ENCODE data around the gene POLL. TPM values are rescaled to one million over a fixed set of nuclear protein-coding genes. Genes with fewer than 3 reads are reported as not detected.
"Not testable (repeated sequence)": the region's sequence is repeated elsewhere in the genome, so short reads cannot be mapped to it uniquely, and the experiment has no call there.

Gene POLL
- total and polyA plus RNA-seq, 2 experiments from 2014 or later: 17.3 to 24.3 TPM

GRCh38 chr10:101595591-101596433, 7.8 kb upstream of the POLL start:
- no peak overlapping the region for H3K4me2 ChIP-seq

GRCh38 chr10:101593331-101593730, 5.3 kb upstream of the POLL start:
- not testable (repeated sequence) for H3K4me3 Mint-ChIP-seq; H3K27ac Mint-ChIP-seq; H4K20me1 ChIP-seq (replicated peaks; ENCODE audit: insufficient read depth); DNase-seq (ENCODE audit: low spot score); H3K27me3 ChIP-seq (ENCODE audit: insufficient read depth); H3K4me2 ChIP-seq; H3K36me3 Mint-ChIP-seq (ENCODE audit: low read depth); H3K27me3 Mint-ChIP-seq (ENCODE audit: insufficient read depth, low read depth, poor library complexity); H3K36me3 ChIP-seq (ENCODE audit: insufficient read depth); H3K27ac ChIP-seq (ENCODE audit: low read depth); H3K79me2 ChIP-seq (replicated peaks; ENCODE audit: insufficient read depth); H3K9me2 ChIP-seq (ENCODE audit: insufficient read depth); H3K4me3 ChIP-seq; H3K4me1 ChIP-seq (ENCODE audit: insufficient read depth); H2AFZ ChIP-seq; ATAC-seq; H3F3A ChIP-seq (replicated peaks; ENCODE audit: low read depth); H3K9me3 Mint-ChIP-seq
- peaks cover 12% of the 10 kb centered on the region for H3K4me1 Mint-ChIP-seq

More at GRCh38 chr10:101595591-101596433, 7.8 kb upstream of the POLL start:
- no peaks in the 10 kb centered on the region for H4K20me1 ChIP-seq (replicated peaks; ENCODE audit: insufficient read depth)
- H3K4me3 Mint-ChIP-seq: no peak overlapping the region
- no peaks in the 10 kb centered on the region for H3K9me2 ChIP-seq (ENCODE audit: insufficient read depth)
- H3K27ac ChIP-seq (ENCODE audit: low read depth): no peak overlapping the region
- no peaks in the 10 kb centered on the region for H3K27me3 ChIP-seq (ENCODE audit: insufficient read depth)
- no peaks in the 10 kb centered on the region; the same call in 2 of the 3 replicates for H3K9me3 Mint-ChIP-seq
- DNase-seq (ENCODE audit: low spot score): no peak
- H3K4me3 ChIP-seq: no peak overlapping the region
- H3K36me3 ChIP-seq (ENCODE audit: insufficient read depth): no peaks in the 10 kb centered on the region
- no peak overlapping the region for H3K27ac Mint-ChIP-seq
- no peaks in the 10 kb centered on the region for H3K79me2 ChIP-seq (replicated peaks; ENCODE audit: insufficient read depth)
- no peaks in the 10 kb centered on the region for H3K36me3 Mint-ChIP-seq (ENCODE audit: low read depth)
- no peaks in the 10 kb centered on the region for H3K4me1 ChIP-seq (ENCODE audit: insufficient read depth)
- no peak overlapping the region for H2AFZ ChIP-seq
- H3K27me3 Mint-ChIP-seq (ENCODE audit: insufficient read depth, low read depth, poor library complexity): peaks cover 5% of the 10 kb centered on the region
- no peak for ATAC-seq
- TF ChIP-seq CREB1 (CRISPR knock-in tag; IDR thresholded peaks at IDR 0.05; ENCODE audit: low read depth) (no peak), STAT1 (IDR thresholded peaks at IDR 0.05; ENCODE audit: unreplicated experiment) (no peak), POLR2AphosphoS5 (IDR thresholded peaks at IDR 0.05; ENCODE audit: low read depth) (no peak)
- TF ChIP-seq, protein P1, sequence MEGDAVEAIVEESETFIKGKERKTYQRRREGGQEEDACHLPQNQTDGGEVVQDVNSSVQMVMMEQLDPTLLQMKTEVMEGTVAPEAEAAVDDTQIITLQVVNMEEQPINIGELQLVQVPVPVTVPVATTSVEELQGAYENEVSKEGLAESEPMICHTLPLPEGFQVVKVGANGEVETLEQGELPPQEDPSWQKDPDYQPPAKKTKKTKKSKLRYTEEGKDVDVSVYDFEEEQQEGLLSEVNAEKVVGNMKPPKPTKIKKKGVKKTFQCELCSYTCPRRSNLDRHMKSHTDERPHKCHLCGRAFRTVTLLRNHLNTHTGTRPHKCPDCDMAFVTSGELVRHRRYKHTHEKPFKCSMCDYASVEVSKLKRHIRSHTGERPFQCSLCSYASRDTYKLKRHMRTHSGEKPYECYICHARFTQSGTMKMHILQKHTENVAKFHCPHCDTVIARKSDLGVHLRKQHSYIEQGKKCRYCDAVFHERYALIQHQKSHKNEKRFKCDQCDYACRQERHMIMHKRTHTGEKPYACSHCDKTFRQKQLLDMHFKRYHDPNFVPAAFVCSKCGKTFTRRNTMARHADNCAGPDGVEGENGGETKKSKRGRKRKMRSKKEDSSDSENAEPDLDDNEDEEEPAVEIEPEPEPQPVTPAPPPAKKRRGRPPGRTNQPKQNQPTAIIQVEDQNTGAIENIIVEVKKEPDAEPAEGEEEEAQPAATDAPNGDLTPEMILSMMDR (conservative IDR thresholded peaks at IDR 0.05; ENCODE audit: low read depth in 2 of 2): no peak
- TF ChIP-seq, protein P2, sequence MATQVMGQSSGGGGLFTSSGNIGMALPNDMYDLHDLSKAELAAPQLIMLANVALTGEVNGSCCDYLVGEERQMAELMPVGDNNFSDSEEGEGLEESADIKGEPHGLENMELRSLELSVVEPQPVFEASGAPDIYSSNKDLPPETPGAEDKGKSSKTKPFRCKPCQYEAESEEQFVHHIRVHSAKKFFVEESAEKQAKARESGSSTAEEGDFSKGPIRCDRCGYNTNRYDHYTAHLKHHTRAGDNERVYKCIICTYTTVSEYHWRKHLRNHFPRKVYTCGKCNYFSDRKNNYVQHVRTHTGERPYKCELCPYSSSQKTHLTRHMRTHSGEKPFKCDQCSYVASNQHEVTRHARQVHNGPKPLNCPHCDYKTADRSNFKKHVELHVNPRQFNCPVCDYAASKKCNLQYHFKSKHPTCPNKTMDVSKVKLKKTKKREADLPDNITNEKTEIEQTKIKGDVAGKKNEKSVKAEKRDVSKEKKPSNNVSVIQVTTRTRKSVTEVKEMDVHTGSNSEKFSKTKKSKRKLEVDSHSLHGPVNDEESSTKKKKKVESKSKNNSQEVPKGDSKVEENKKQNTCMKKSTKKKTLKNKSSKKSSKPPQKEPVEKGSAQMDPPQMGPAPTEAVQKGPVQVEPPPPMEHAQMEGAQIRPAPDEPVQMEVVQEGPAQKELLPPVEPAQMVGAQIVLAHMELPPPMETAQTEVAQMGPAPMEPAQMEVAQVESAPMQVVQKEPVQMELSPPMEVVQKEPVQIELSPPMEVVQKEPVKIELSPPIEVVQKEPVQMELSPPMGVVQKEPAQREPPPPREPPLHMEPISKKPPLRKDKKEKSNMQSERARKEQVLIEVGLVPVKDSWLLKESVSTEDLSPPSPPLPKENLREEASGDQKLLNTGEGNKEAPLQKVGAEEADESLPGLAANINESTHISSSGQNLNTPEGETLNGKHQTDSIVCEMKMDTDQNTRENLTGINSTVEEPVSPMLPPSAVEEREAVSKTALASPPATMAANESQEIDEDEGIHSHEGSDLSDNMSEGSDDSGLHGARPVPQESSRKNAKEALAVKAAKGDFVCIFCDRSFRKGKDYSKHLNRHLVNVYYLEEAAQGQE (IDR thresholded peaks at IDR 0.05; ENCODE audit: unreplicated experiment): no peak
- H3F3A ChIP-seq (replicated peaks; ENCODE audit: low read depth): no peaks in the 10 kb centered on the region
- H3K4me1 Mint-ChIP-seq: peaks cover 9% of the 10 kb centered on the region; the same call in 2 of the 3 replicates

Measured in GM23338 (cell line).